Measurements from ENCODE around the gene ADGRV1. TPM values are rescaled to one million over a fixed set of nuclear protein-coding genes. Genes with fewer than 3 reads are reported as not detected.
A peak's percentile ranks its signal among the peaks of the same experiment; 100 is the strongest.
"Not testable (repeated sequence)": the region's sequence is repeated elsewhere in the genome, so short reads cannot be mapped to it uniquely, and the experiment has no call there.

ADGRV1 gene
- polyA plus RNA-seq, 5 donors, result 11.8 to 18.9 (median 15.5) TPM

- peak; percentile 55 to 72 for DNase-seq
Observed at GRCh38 chr5:91024727-91025126, 466.1 kb downstream of the ADGRV1 start.

- no peak for DNase-seq
Observed at GRCh38 chr5:91025449-91025848, 466.9 kb downstream of the ADGRV1 start.

GRCh38 chr5:91025956-91026355 is 467.4 kb downstream of the ADGRV1 start:
- no peak for DNase-seq

DNA sequence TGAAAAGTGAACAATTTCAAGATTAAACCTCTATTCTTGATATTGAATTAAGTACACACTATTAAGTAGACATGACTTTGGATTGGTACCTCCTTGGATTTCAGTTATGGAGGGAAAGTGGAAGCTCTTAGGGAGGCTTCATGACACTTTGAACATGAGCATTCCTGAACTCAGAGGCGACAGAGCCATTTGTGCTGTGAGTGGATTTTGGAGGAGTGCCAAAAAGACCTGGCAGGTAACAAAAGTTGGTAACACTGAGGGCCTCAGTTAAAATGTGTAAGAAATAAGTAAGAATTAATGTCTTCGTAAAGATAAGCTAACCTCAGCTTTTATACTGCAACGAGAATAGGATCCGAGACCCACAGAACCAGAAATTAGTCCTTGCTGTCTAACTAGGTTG is 467.9 kb downstream of the ADGRV1 start:
- DNase-seq, result peak in 1 of 2 donors; percentile 40

DNA sequence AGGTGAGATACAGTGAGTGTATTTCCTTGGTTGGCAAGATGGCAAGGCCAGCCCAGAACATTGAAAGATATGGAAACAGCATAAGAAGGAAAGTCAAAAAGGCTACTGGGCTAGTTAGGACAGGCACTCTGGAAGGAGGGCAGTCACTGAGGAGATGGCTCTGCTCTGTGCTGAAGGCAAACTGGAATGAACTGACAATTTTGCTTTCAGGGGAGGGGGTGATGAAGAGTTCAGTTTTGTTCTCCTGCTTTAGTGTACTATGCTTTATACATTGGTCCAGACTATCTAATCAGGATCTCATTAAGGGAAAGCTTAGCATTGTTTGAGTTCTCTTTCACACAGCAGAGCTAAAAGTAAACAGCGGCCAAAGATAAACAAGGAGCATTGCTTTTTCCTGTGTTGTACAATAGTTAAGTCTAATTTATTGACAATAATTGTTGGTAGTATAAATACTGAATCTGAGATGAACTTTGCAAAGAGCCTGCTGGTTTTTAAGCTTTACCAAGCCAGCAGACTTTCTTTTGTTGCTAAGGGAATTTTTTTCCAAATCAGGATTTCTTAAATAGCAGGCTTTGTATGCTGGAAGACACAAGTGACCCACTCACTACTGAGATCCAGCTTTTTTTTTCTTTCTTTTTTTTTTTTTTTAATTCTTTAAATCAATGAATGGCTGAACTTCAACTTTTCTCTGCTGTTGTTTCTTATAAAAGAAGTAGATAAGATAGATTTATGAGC is 469.0 kb downstream of the ADGRV1 start:
- peak in 1 of 2 donors; percentile 27 for DNase-seq

GRCh38 chr5:91028499-91028956 is 469.9 kb downstream of the ADGRV1 start:
- DNase-seq, result no peak

DNA sequence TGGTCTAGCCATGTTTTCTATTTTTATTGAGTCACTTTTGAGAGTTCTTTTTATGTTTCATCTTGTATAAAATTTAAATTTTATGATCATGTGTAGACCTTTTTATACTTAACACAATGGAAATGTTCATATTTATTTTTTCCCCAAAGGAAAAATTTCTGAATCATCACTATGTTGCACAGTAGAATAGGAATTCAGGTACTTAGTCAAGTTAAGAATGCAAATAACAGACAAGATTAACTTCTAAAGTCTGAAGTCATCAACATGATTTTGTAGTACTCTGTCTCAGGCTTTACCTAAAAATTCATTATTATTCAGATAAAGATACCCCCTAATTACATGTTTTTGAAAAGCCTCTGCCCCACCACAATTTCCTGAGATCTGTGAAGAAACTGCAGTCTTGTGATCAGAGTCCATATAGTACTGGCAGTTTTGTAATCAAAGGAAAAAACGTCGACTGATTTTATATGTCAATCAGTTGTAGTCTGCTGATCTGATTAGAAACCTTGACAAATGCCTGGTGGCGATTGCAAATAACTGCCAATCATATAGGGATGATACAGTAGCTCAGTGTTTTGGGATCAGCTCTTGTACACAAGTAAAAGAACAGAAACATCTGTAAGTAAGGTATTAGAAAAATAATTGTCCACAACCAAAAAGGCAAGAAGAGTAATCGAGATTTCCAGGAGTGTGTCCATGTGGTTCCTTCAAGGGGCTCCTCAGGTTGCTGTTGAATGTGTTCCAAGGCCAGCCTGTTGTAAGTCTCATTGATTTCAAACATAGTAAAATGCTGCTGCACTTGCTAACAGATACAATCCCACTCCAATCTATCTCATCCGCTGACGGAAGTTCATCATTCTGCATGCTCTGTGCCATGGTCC is 472.2 kb downstream of the ADGRV1 start:
- DNase-seq, result no peak

DNA sequence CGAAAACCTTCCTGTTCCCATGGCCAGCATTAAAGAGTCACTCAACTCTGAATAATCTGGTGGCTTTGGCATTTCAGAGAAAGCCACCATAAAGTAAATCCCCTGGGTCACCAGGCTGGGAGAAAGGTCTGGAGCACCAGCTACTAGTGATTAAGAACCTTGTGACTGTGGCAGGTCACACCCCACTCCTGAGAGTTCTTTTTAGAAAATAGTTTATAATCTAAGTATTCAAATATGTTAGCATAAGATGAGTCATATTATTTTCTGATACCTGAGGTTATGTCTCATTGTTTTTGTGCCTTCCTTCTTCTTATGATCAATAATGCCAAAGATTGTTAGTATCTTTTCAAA is 472.8 kb downstream of the ADGRV1 start:
- DNase-seq, result no peak

DNA sequence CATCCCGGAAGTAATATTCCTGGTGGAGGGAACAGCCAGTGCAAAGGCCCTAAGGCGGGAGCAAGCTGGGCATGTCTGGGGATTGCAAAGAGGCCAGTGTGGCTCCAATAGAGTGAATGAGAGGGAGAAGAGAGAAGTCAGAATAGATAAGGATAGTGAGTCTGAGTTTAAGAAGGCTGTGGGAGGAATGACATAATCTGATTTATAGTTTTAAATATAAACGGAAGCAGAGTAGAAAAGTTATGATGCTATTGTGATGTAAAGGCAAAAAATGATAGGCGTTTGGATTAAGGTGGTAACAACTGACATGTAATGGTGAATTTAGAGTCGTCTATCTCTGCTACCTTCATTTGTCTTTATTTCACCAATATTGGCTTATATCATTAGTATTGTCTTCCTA is 473.5 kb downstream of the ADGRV1 start:
- DNase-seq, result no peak

- DNase-seq, result no peak
Observed at GRCh38 chr5:91033370-91033769, 474.8 kb downstream of the ADGRV1 start.

- no peak for DNase-seq
Observed at GRCh38 chr5:91038180-91038808, 479.7 kb downstream of the ADGRV1 start.

DNA sequence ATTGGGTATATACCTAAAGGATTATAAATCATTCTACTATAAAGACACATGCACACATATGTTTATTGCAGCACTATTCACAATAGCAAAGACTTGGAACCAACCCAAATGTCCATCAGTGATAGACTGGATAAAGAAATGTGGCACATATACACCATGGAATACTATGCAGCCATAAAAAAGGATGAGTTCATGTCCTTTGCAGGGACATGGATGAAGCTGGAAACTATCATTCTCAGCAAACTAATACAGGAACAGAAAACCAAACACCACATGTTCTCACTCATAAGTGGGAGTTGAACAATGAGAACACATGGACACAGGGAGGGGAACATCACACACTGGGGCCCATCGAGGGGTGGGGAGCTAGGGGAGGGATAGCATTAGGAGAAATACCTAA is 482.5 kb downstream of the ADGRV1 start:
- not testable (repeated sequence) for DNase-seq

DNA sequence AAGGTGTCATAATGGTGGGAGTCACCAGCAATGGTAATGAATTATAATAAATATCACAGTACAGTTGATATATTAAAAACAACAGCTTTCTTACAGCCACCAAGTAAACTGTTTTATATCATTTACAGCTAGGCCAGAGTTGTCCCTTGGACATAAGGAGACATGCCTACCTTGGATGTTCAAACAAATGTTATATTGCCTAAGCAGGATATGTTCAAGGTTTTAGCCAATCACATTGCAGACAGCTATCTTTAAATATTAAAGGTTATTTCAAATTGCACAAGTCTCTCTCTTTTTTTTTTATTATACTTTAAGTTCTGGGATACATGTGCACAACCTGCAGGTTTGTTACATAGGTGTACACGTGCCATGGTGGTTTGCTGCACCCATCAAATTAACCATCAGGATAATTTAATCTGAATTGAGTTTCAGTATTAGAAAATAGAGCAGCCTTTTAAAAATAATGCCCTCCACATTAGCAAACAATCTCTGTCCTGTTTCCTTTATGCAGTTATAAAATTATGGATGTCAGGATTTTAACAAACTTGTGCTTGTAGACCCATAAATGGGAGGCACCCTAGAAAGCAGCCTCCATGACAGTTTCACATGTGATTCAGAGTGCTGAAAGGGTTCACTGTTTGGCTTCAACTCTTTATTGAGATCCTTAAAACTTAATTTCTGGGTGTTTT is 483.8 kb downstream of the ADGRV1 start:
- no peak for DNase-seq

- DNase-seq, result no peak
Observed at GRCh38 chr5:91042936-91043255, 484.3 kb downstream of the ADGRV1 start.

DNA sequence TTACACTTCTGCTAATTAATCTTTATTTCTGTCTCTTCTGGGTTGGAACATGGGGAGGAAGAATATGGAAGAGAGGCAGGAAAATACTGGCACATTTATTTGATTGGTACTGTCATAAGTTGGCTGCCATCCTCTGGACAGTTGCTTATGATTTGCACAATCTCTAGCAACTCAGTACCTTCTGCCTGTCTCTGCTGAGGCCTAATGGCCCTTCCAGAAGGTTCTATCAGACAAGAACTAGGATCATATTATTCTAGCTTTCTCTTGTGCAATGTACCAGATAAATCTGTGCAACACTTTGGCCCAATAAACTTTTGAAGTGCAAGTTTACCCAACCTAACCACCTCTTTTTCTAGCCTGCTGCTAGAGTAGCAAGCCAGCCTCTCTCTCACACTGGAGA is 489.5 kb downstream of the ADGRV1 start:
- DNase-seq, result no peak

DNA sequence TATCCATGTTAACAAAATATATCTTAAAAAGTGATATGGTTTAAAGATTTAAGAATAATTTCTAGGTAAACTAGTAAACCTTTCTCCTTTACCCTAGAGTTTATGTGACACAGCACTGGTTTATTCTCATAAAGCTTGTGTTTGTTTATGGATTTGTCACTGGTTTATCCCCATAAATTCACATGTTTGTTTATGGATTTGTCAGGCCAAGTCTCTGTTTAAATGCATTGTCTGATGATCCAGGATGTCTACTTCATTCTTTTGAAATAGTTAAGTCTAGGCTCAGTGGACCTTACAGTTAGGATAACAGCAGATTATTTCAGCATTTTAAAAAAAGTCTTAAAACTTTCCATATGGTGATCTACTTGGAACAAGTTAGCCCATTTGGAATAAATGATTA is 490.5 kb downstream of the ADGRV1 start:
- no peak for DNase-seq

DNA sequence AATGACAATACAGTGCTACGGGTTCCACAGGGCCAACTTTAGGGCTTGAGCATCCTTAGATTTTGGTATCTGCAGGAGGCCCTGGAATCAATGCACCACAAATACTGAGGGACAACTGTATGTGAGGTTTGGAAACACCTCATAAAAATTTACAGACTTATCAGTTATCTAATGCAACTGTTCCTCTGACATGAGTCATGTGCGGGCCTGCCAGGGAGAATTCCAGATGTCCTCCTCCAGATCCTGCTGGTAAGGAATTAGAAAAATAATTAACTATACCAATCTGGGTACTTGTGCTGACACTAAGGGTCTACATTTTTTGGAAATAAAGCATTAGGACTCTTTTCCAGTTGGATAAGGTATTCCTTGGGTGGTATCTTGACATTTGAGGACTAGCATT is 491.2 kb downstream of the ADGRV1 start:
- DNase-seq, result no peak

DNA sequence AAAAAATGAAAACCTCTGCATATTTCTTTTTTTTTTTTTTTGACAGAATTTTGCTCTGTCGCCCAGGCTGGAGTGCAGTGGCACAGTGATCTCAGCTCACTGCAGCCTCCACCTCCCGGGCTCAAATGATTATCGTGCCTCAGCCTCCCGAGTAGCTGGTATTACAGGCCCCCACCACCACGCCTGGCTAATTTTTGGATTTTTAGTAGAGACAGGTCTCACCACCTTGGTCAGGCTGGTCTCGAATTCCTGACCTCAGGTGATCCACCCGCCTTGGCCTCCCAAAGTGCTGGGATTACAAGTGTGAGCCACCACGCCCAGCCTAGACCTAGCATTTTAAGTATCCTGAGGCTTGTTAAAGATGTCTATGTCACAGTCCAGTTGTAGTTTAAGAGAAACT is 493.8 kb downstream of the ADGRV1 start:
- not testable (repeated sequence) for DNase-seq

GRCh38 chr5:91052977-91053740 is 494.6 kb downstream of the ADGRV1 start:
- DNase-seq, result no peak

DNA sequence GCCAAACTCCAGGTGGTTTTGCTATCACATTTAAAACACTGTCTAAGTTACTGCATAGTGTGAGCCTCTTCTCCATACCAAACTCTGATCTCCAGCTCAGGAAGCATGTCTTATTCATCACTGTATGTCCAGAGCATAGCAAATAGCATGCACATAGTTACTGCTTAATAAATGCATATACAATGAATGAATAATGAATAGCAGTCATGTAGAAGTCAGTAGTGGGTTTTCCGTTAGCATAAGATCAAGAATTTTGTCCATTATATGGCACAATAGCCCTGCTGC is 495.1 kb downstream of the ADGRV1 start:
- DNase-seq, result no peak

GRCh38 chr5:91058155-91058554 is 499.6 kb downstream of the ADGRV1 start:
- no peak for DNase-seq

GRCh38 chr5:91058575-91058974 is 500.0 kb downstream of the ADGRV1 start:
- no peak for DNase-seq
